Ramos (cell line): ENCODE data around the gene XPO6.

Source experiments
- in situ Hi-C: fragments of 300-500 bp; cut with MboI; formaldehyde crosslinking; loops from one replicate; pipeline ENCODE4 v1.14.3; 2022; ENCODE audit warnings: low sequenced_read_pairs; ENCODE audit not compliant: unreplicated experiment

The XPO6 gene

DNA sequence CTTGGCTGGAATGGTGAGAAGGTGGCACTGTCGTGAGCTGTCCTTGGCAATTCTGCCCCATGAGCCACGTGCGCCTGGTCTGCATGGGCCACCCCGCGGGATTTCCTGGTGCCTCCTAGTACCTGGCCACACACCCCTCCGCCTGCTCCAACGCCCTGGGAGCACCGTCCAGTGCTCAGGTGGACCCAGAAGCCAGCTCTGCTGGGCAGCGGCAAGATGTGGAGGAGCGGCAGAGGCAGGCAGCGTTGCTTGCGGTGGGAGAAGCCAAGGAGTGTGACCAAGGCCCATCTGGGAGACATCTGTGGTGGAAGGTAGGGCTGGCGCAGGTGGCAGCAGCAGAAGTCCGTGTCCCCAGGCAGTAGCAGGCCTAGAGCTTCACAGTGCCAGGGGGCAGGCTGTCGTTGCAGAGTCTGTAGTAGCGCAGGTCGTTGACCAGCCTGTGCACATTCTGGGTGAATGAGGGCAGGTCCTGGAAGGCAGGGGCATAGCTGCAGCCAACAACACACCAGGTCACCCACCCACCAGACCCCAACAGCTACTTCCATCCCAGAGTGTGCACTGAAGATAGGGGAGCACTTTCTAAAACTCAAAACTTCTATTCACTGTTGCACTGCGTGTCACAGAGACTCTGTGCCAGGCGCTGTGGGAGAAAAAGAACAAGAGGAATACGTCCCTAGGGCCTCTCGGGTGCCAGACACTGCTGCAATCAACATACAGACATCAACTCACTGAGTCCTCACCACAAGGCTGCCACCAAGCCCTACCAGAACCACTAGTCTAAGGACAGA, 113.4 kb downstream of the XPO6 start:
- in situ Hi-C loops = no loop called here

DNA sequence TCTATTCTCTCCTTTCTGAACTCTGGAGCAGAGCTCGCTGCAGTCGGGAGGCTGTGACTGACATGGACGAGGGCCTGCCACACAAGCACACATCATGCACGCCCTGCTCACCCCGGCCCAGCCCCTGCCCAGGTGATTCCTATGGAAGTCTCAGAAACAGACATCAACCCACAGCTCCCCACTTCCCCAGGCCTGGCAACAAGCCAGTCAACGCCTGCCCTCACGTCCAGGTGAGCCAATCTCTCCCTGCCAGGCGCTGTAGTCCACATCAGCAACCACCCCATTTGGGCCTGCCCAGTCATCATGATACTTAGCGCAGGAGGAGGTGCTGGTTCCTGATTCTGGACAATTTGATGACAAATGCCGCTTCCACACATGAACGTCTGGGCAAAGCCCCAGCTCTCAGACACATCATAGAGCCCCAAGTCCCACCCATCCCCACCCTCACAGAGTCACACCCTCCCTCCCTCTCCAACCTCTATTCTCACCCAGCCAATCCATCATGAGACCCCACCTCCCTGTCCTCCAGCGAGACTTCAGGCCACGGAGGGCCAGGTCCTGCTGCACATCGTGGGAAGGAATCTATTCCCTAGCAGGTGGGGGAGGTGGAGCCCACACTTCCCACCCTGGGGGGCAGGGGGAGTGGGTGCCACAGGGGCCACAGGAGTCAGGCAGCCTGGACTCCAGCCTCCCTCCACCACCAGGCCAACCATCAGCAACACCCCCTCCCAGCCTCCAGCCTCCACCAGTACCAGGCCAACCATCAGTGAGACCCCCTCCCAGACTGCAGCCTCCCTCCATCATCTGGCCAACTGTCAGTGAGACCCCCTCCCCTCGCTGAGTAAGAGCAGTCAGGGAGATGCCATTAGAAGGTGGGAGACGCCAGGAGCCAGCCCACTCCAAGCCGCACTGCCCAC, 114.5 kb downstream of the XPO6 start:
- in situ Hi-C loops = no loop called here

DNA sequence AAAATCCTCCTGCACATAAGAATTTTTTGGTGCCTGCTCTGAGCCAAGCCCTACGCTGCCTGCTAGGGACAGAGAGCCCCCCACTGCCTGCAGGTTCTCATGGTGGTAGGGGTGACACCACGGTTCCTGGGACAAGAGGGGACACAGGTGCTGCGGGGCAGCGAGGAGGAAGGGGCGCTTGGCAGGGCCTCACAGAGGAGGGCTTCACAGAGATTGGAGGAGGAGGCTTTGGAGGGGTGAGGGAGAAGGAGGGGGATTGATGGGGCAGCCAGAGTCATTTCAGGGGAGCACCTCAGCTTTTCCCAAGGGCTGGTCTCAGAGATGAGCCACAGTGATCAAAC, 118.4 kb downstream of the XPO6 start:
- in situ Hi-C loops = no loop called here

DNA sequence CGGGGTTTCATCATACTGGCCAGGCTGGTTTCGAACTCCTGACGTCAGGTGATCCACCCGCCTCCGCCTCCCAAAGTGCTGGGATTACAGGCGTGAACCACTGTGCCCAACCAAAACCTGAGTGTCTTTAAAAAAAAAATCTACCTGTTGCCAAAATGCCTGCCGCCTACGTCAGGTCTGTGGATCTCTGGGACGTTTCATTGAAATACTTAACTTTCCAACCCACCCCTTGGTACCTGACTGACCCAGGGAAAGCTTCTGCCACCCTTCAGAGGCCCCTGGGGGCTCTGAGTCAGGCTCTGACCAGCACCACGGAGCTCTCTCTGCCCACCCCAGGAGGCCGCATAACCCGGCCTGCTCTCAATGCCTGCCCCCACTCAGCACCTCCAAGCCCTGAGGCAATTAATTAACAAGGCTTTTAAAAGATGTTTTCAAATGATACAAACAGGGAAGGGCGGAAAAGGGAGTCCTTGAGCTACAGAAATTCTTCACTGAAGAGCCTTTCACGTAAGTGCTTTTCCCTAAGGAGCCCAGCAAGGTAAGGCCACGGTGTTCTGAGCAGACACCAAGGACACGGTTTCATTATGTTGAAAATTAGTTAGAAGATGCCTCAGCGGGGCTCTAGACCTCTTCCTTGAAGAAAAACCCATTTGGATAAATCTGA, 118.9 kb downstream of the XPO6 start:
- in situ Hi-C loops = no loop called here

DNA sequence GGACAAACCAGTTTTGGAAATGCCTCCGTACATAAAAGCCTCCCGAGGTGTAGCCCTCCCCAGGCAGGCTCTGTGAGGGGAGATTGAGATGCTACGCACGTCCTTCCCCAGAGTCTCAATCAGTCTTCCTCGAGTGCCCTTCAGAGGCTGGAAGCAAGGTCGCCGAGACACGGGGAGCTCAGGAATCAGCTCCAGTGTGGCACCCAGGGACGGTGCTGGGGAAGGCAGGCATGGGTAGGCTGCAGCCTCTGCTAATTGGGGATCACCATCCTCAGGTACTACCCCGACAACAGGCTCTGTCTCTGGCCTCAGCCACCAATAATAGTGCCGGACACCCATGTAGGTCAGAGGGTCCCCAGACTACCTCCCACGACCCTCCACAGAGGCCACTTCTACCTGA, 120.1 kb downstream of the XPO6 start:
- in situ Hi-C loops = no loop called here

DNA sequence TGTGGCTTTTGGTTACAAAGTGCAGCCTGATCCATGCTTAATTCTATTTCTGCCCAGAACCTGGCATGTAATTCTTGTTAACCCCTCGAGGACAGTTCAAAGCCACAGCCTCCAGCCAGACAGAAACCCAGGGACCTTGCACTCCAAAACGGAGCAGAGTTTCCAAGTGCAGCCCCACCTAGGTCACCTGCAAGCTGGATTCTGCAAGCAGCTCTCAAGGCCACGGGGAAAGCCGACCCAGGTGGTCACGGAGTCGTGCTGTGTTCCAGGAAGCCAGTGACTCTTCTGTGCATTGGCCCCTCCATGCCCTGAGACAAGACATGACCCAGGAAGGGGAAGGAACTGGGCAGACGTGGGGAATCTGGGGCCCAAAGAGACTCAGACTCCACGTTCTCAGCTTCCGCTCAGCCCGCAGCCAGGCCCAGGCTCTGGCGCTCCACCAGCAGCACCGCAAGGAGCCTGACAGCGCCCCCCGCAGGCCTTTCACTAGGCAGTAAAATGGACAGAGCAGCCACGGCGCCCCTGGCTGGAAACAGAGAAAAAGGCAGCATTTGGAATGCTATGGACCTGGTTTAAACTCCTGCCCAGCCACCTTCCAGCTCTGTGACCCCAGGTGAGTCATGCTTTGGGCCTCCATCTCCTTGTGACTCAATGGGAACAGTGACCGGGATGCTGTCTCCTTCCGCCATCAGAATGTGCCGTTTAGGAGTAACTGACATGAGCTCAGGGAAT, 121.0 kb downstream of the XPO6 start:
- in situ Hi-C loops = no loop called here

DNA sequence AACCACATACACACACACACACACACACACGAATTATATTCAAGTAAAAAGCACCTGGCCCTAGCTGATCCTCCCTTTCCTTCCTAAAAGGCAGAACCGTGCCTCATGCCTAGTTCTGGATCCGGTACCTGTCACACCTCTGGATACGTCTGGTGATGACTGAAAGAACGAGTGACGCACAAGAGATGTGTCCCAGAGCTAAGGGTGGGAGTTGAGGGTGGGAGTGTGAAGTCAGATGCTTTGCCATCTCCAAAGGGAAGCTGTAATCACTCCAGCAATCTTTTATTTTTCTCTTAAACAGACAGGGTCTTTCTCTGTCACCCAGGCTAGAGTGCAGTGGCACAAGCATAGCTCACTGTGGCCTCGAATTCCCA, 121.8 kb downstream of the XPO6 start:
- in situ Hi-C loops = no loop called here

DNA sequence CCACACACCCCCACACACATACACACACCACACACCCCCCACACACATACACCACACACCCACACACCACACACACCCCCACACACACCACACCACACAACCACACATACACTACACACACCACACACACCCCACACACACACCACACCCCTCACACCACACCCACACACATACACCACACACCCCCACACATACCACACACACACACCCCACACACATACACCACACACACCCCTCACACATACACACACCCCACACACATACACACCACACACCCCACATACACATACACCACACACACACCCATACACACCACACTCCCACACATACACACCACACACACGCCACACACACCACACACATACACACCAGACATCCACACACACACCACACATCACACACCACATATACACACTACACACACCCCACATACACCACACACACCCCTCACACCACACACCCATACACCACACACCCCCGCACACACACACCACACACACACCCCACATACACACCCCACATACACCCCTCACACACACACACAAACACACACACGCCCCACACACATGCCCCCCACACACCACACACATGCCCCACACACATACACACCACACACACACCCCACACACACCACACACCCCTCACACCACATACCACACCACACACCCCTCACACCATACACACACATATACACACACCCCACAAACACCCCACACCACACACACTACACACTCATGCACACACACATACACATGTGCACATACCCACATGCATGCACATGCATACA, 122.4 kb downstream of the XPO6 start:
- in situ Hi-C loops = no loop called here

DNA sequence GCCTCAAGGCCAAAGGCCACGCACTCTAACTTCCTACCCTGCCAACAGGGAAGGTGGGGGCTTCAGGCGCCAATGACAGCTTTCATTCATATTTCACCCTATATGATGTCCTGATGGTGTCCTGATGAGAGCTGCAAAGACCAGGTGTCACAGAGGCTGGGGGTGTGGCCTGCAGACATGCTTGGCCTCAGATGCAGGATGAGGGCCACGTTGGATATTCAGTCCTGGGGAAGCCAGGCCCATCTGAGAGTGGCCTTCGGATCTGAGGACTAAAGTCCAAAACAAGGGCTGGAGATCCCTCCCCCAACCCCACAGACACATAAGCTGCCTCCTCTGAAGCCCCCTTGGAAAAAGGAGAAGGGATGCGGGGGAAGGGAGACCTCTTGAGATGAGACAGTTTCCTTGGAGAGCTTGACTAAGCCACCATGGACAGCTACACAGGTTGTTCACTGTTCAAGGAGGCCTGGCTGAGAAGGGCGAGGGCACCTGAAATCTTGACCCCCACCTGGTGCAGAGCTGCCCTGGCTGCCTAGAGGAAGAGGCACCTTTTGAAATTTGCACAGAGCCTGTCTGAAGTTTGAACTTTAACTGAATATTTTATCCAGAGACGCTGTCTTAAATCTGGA, 124.0 kb downstream of the XPO6 start:
- in situ Hi-C loops = no loop called here

DNA sequence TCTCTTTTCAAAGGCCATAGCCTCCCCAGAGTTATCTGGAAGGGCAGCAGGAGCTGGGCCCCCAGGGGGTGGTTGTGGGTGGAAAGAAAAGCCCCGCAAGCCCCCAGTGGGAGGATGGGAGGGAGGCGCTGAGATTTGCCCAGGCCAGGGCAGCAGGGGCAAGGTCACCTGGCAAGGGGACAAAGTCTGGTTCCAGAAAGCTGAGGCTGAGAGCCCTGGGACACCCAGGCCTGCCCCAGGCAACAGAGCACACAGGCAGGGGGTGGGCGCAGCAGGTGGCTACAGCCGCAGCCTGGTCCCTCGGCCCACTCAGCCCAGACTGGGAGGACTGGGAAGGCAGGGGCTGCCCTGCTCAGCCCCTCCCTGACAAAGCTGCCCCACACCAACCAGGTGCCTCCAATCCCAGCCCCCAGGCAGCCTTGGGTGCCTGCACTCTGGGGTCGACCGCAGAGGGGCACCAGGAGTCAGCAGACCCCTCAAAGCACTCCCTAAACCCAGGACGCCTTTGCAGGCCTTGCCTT, 124.6 kb downstream of the XPO6 start:
- in situ Hi-C loops = no loop called here

DNA sequence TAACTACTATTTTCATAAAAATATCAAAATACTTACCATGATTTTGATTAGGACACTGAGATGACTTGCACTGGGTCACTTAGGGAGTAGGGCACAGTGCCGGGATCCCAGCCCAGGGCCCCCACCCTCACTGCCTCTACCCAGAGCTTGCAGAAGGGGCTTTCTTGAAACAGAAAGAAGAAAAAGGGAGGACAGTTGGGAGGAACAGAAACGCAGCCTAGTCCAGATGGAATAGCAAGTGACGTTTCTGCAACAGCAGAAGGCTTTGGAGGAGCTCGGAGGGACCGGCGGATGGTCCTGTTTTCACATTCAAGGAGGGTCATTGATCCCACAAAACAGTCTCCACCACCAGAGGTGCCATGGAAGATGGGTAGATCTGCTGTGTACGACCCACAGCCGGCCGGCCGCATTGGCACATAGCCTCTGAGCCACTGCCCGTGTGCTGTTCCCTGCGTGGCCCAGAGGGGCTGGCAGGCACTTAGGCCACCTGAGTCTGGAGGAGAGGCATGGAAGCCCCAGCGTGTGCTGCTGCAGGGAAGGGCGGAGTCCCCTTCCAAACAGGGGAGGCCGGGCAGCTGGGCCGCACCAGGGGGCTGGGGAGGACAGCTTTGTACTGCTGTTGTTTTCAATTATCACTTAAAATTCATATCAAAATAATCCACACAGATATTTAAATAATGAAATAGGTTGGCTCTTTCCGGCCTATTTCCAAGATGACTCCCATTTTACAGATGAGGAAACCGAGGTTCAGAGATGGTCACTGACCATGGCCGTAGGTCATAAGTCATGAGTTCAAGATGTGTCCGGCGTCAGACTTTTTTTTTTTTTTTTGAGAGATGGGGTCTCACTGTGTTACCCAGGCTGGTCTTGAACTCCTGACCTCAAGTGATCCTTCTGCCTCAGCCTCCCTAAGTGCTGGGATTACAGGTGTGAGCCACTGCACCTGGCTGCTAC, 125.3 kb downstream of the XPO6 start:
- in situ Hi-C loops = no loop called here

DNA sequence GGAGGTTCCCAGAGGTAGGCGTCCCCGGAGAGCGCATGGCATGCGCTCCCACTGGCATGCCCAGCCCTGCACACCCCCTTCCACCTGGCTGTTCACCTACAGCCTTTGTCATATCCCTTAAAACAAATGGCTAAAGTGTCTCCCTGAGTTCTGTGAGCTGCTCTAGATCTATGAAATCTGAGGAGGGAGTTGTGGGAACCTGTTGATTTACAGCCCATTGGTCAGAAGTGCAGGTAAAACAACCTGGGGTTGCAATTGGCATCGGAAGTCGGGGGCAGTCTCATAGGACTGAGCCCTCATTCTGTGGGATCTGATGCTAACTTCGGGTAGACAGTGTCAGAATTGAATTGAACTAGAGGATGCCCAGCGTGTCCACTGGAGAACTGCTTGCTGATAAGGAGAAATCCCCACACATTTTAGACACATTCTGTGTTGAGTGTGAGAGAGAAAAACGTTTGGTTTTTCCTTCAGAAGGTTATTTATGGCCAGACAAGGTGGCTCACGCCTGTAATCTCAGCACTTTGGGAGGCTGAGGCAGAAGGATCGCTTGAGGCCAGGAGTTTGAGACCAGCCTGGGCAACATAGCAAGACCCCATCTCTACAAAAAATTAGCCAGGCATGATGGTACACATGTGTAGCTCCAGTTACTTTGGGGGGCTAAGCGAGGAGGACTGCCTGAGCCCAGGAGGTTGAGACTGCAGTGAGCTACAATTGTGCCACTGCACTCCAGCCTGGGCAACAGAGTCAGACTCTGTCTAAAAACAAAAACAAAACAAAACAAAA, 126.2 kb downstream of the XPO6 start:
- in situ Hi-C loops = no loop called here

DNA sequence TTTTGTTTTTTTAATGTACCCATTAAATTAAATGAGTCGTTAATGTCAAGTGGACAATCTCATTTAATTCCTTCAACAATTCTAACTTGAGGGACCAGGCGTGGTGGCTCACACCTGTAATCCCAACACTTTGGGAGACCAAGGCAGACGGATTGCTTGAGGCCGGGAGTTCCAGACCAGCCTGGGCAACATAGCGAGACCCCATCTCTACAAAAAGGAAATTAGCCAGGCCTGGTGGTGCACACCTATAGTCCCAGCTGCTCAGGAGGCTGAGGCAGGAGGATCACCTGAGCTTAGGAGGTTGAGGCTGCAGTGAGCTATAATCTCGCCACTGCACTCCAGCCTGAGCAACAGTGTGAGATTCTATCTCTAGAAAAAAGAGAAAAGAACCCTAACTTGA, 127.6 kb downstream of the XPO6 start:
- in situ Hi-C loops = no loop called here

DNA sequence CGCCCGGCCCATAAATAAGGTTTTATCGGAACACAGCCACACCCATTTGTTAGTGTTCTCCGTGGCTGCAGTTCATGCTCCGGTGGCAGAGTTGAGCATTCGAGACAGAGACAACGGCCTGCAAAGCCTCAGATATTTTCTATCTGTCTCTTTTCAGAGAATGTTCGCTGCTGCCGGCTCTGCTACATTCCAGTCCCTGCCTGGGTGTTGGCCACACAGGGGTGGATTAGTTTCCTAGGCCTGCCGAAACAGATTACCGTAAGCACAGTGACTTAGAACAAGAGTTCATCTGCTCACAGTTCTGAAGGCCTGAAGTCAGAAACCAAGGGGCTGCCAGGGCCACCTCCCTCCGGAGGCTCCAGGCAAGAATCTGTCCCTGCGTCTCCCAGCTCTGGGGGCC, 129.1 kb downstream of the XPO6 start:
- in situ Hi-C loops = no loop called here

DNA sequence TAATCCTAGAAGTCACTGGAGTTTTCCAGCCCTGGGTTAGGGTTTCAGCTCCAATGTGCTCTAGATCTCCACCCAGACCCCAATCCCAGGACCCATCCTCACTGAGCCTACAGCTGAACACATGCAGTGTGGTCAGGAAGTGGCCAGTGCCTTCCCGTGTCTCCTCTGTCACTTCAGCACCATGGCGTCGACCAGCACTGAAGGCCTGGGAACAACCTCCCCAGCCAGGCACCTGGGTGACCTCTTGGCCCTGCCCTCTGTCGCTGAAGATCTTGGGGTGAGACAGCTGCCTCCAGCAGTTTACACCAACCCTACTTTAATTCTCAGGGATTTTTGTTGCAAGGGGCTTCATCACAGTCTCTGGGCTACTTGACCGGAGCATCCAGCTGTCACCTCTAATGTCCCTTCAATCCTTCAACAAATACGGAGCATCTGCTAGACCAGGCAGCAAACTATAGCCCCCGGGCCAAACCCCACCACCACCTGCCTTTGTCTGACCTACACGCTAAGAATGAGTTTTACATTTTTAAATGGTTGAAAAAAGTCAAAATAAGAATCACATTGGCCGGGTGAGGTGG, 130.3 kb downstream of the XPO6 start:
- in situ Hi-C loops = no loop called here

DNA sequence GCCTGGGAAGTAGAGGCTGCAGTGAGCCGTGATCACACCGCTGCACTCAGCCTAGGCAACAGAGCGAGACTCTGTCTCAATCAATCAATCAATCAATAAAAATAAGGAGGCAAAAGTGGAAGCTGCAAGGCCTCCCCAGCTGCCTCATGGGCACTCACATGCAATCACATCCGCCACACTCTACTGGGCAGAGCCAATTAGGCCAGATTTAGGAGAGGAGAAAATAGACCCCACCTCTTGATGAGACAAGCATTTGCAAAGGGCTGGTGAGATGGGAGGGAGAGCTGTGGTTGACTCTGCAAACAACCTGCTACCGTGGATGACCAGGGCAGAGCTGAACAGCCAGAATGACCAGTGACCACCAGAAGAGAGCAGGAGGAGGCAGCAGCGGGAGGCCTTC, 133.5 kb downstream of the XPO6 start:
- in situ Hi-C loops = no loop called here

DNA sequence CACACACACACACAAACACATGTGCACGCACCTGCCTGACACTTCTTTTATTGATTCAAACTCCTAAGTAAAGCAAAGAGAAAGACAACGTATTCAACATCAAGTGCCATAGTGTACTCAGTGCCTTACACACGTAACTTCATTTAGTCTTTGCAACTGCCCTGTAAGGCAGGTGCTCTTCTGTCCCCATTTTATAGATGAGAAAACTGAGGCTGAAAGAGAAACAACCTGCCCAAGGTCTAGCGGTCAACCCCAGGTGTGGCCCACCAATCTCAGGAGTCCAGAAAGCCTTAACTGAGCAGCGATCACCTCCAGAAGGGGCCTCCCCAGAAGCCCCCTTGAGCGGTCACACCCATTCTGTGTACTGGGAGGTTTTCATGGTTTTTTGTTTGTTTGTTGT, 137.9 kb downstream of the XPO6 start:
- in situ Hi-C loops = no loop called here
